GM12874 (cell line): ENCODE data around the gene NAV2.

Experiments
- TF ChIP-seq, protein P1 (sequence below): IDR thresholded peaks from 2 replicates; pipeline ENCODE4 v1.5.1; 2011; ENCODE audit warnings: low read depth, mild to moderate bottlenecking, control low read depth, low read length, moderate library complexity; ENCODE audit not compliant: insufficient read depth

The NAV2 gene

DNA sequence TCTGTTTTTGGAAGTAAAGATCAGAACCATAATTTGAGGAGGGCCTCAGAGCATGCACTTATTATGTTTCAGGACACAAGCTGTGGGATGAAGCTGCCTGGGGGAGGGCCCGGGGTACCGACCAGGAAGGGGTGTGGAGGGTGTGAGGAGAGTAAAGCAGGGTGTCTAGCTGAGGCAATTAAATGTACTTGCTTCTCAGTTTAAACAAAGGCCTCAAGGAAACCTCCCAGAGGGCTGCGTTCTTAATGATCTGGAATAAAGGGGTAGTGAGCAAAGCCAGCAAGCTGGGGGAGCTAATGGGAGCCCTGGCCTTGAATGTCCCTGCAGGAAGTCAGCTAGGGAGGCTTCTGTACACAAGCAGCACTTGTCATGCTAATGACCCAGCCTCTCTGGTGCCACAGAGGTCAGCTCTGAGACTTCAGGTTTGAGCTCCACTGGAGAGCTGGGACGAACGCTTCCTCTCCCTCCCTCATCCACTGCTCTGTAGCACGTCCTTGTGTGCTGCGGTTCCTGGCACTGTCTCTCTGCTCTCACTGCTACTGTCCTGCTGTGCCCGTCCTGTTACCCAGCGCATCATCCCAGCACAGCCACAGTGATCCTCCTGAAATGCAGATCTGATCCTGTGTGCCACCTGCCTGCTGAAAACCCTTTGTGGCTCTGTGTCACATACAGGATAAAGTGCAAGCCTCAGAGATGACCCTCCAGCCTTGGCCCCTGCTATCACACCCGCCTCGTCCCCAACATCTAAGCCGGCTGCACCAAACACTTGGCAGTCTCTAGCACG, 287.9 kb downstream of the NAV2 start:
- TF ChIP-seq, protein P1, sequence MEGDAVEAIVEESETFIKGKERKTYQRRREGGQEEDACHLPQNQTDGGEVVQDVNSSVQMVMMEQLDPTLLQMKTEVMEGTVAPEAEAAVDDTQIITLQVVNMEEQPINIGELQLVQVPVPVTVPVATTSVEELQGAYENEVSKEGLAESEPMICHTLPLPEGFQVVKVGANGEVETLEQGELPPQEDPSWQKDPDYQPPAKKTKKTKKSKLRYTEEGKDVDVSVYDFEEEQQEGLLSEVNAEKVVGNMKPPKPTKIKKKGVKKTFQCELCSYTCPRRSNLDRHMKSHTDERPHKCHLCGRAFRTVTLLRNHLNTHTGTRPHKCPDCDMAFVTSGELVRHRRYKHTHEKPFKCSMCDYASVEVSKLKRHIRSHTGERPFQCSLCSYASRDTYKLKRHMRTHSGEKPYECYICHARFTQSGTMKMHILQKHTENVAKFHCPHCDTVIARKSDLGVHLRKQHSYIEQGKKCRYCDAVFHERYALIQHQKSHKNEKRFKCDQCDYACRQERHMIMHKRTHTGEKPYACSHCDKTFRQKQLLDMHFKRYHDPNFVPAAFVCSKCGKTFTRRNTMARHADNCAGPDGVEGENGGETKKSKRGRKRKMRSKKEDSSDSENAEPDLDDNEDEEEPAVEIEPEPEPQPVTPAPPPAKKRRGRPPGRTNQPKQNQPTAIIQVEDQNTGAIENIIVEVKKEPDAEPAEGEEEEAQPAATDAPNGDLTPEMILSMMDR = no peak

DNA sequence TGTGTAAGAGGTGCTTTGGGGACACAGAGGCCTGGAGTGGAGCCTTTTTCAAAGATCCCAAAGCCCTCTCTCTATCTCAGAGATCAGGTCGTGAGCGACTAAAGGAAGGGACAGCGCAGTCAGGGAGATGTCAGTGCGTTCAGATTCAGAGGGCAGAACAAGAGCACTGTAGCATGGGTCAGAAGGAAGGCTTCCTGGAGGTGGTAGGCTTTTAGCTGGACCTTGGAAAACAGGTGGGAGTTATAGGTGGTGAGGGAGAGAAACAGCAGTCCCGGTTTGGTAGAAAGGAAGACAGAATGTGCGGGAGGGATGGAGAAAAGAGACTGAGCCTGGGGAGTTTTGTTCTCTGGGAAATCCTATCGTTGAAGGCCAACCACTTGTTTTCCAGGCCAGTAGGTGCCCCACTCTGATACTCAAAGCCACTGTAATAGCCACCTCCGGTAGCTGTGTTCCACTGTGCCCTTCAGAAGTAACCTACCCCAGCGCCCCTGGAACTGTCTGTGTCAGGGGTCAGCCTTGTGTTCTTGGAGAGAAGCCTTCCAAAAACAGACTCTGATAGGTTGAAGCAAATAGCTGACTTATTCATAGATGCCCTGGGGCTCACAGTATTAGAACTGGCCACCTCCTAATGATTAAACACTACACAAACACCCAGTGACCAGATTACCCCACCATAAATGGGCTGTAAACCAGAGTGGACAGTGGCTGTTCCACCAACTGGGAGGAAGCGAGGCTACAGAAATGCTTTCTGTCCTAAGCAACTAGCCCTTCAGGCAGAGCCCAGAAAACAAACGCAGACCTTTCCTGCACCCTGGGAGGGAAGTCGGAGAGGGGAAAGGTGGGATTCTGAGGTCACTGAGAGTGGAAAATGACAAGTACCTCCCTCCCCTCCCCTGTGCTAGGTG, 289.9 kb downstream of the NAV2 start:
- TF ChIP-seq, protein P1 = no peak

DNA sequence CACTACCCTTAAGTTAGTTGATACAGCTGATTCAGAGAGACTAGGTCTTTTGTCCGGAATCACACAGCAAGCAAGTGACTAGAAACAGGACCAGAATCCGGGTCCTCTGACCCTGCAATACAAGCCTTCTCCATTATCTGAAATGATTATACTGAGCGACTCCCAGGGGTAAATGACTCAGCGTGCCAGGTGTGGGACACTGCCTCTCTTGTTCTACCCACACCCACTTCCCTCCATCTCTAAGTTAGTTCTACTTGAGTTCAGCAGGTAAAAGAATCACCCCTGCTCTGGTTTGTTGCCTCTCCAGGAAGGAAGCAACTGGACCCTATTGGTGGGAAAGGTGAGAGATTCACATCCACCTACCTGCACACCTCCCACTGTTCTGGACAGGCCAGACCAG, 290.7 kb downstream of the NAV2 start:
- TF ChIP-seq, protein P1 = no peak

DNA sequence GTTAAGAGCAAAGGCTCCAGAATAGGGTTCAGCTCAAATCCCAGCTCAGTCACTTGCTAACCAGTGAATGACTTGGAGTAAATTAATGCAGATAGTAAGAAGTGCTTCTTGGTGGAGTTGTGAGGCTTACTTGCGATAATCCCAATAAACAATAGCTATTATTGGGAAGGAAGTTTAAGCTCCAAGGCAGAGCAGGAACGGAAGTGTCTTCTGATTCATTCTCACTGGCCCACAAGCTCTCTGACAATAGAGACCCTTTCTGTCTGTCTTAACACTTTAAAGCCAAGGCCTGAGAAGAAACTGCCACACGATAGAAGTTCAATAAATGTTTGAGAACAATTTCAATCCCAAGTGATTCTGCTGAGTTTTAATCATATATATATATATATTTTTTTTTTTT, 292.2 kb downstream of the NAV2 start:
- TF ChIP-seq, protein P1 = no peak

DNA sequence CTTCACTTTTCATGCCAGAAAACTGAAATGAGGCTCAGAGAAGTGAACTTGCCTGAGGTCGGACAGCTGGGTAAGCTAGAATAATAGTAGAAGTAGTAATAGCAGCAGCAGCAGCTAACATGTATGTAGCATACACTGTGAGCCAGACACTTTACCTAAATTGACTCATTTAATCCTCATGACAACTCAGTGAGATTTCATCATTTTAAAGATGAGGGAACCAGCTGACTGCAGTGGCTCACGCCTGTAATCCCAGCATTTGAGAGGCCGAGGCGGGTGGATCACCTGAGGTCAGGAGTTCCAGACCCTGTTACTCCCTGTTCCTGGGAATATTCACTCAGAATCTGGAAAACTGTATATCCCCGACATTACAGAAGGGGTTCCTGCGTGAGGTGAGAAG, 293.1 kb downstream of the NAV2 start:
- TF ChIP-seq, protein P1 = no peak

DNA sequence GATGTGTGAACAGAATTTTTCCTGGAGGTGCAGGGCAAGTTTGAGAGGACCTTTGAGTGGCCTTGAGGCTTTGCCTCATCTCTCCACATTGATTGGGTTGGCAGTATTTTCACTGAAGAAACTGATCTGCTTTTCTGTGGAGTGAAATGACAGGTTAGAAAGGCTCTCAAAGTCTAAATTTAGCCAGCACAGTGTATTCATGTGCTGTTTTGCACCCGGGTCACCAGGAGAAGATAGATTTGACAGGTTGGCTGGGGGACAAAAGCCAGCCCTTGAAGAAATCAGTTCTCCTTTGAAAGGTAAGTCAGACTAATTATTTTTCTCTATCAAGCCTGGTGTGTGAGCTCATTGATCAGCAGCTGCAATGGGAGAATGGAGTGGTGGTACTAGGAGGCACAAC, 294.7 kb downstream of the NAV2 start:
- TF ChIP-seq, protein P1 = no peak

DNA sequence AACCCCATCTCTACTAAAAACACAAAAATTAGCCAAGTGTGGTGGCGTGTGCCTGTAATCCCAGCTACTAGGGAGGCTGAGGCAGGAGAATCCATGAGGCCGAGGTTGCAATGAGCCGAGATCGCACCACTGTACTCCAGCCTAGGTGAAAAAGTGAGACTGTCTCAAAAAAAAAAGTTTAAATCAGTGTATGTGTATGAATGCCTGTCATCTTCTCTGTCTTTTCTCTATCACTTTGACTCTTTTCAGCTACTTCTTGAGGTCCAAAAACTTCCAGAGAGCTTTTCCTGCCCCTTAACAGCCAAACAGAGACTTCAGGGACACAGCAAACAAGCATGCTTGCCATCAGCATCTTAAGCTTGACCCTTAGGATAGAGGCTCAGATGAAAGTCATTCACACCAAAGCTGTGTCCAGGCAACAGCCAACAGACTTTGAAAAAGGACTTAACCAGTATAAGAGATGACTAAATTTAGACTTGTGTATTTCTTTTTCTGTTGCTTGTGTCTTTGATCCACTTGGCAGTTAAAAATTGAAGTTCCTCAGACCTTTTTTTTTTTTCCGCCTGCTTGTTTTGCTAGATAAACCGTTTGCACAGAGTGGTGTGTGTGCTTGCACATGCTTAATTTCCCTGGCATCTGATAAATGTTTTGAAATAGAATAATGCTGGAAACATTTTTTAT, 295.7 kb downstream of the NAV2 start:
- TF ChIP-seq, protein P1 = no peak
